Uterus (tissue), 4 donors: ENCODE results near the gene TEX19. TPM values are rescaled to one million over a fixed set of nuclear protein-coding genes. Genes with fewer than 3 reads are reported as not detected.
A peak's percentile ranks its signal among the peaks of the same experiment; 100 is the strongest.

Source experiments
- DNase-seq, 2 donors: peaks; one replicate each; pipeline ENCODE4 v3.0.0-alpha.2; 2019 to 2020
- H3K27ac ChIP-seq, 2 donors: fragments of 200-600 bp; sonication (generic); 1 replicate in 1 of 2; 2 replicates in 1 of 2; pipeline ENCODE4 v1.5.1; 2016 to 2018
- H3K27me3 ChIP-seq, 2 donors: fragments of 200-600 bp; sonication (generic); one replicate each; pipeline ENCODE4 v1.5.1; 2018 to 2019; ENCODE audit warnings: control low read depth in 1 of 2
- H3K36me3 ChIP-seq, 2 donors: fragments of 200-600 bp; sonication (generic); one replicate each; pipeline ENCODE4 v1.5.1; 2019; ENCODE audit warnings: control low read depth in 1 of 2
- H3K4me1 ChIP-seq, 2 donors: fragments of 200-600 bp; sonication (generic); one replicate each; pipeline ENCODE4 v1.5.1; 2018 to 2019; ENCODE audit warnings: control low read depth in 1 of 2
- H3K4me3 ChIP-seq, 2 donors: fragments of 200-600 bp; sonication (generic); 1 replicate in 1 of 2; 2 replicates in 1 of 2; pipeline ENCODE4 v1.5.1; 2018 to 2019; ENCODE audit warnings: mild to moderate bottlenecking in 1 of 2
- H3K9me3 ChIP-seq, 2 donors: fragments of 200-600 bp; sonication (generic); one replicate each; pipeline ENCODE4 v1.5.1; 2019; ENCODE audit warnings: control low read depth in 1 of 2
- CTCF ChIP-seq, 4 experiments: fragments of 200-600 bp in 2 of 4; fragments of 450-650 bp in 2 of 4; sonication (generic) in 2 of 4; IDR thresholded peaks; one replicate each; pipeline ENCODE4 v1.5.1; 2016 to 2019; ENCODE audit warnings: antibody characterized with exemption in 4 of 4, mild to moderate bottlenecking in 2 of 4, moderate library complexity in 1 of 4
- POLR2A ChIP-seq, 2 donors: fragments of 450-650 bp; IDR thresholded peaks; one replicate each; pipeline ENCODE4 v1.6.1; 2016; ENCODE audit warnings: antibody characterized with exemption in 2 of 2, mild to moderate bottlenecking in 1 of 2, moderate library complexity in 1 of 2
- intact Hi-C: fragments of 100-400 bp; cut with DNase I; formaldehyde crosslinking; loops from one replicate; pipeline ENCODE4 v1.15.1; 2023; ENCODE audit warnings: low total_unique reads
- total RNA-seq, 4 donors: library from RNA; depleted of rRNA in 3 of 4; stranded (reverse); fragments of >200 nt in 3 of 4; gene quantifications; one replicate each; pipeline versions ENCODE4 v1.1.0 to v1.2.4, GENCODE V29; 2014 to 2023
- donor health status: DM: yes; HTN: yes; CAD: no.

The TEX19 gene
- total RNA-seq, 4 donors from 2014 or later, result not detected

GRCh38 chr17:82366749-82367148, 7.7 kb downstream of the TEX19 start:
- Histone ChIP-seq H3K4me3 (no peak overlapping the region), H3K27me3 (peaks cover 0 to 16% of the 10 kb centered on the region in 2 donors), H3K27ac (no peak overlapping the region), H3K4me1 (peaks cover 0 to 7% of the 10 kb centered on the region in 2 donors), H3K9me3 (no peaks in the 10 kb centered on the region), H3K36me3 (no peaks in the 10 kb centered on the region)
- TF ChIP-seq CTCF (IDR thresholded peaks at IDR 0.05) (no peak), POLR2A (IDR thresholded peaks at IDR 0.05) (no peak)
- DNase-seq, result no peak
- intact Hi-C loops, result no loop called here

GRCh38 chr17:82367724-82368524, 8.9 kb downstream of the TEX19 start:
- Histone ChIP-seq H3K27me3 (peaks cover 5 to 16% of the 10 kb centered on the region in 2 donors), H3K4me3 (no peak overlapping the region), H3K4me1 (peaks cover 0 to 8% of the 10 kb centered on the region in 2 donors), H3K27ac (no peak overlapping the region), H3K36me3 (no peaks in the 10 kb centered on the region), H3K9me3 (no peaks in the 10 kb centered on the region)
- TF ChIP-seq POLR2A (IDR thresholded peaks at IDR 0.05) (no peak), CTCF (IDR thresholded peaks at IDR 0.05) (no peak)
- no peak for DNase-seq
- intact Hi-C loops, result no loop called here

DNA sequence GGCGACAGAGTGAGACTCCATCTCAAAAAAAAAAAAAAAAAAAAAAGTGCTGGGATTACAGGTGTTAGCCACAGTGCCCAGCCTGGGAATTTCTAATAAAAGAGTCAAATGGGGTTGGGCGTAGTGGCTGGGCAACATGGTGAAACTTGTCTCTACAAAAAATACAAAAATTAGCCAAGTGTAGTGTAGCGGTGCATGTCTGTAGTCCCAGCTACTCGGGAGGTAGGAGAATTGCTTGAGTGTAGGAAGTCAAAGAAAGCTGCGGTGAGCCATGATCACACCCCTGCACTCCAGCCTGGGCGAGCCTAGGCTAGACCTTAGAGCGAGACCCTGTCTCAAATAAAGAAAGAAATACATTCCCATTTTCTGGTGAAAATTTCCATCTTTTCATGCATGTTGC, 10.2 kb downstream of the TEX19 start:
- no peaks in the 10 kb centered on the region for H3K36me3 ChIP-seq
- no peak overlapping the region for H3K4me3 ChIP-seq
- peaks cover 10 to 16% of the 10 kb centered on the region in 2 donors for H3K27me3 ChIP-seq
- no peaks in the 10 kb centered on the region for H3K9me3 ChIP-seq
- intact Hi-C loops, result no loop called here
- TF ChIP-seq CTCF (IDR thresholded peaks at IDR 0.05) (no peak), POLR2A (IDR thresholded peaks at IDR 0.05) (no peak)
- no peak overlapping the region for H3K27ac ChIP-seq
- H3K4me1 ChIP-seq, result peaks cover 0 to 8% of the 10 kb centered on the region in 2 donors
- DNase-seq, result no peak

DNA sequence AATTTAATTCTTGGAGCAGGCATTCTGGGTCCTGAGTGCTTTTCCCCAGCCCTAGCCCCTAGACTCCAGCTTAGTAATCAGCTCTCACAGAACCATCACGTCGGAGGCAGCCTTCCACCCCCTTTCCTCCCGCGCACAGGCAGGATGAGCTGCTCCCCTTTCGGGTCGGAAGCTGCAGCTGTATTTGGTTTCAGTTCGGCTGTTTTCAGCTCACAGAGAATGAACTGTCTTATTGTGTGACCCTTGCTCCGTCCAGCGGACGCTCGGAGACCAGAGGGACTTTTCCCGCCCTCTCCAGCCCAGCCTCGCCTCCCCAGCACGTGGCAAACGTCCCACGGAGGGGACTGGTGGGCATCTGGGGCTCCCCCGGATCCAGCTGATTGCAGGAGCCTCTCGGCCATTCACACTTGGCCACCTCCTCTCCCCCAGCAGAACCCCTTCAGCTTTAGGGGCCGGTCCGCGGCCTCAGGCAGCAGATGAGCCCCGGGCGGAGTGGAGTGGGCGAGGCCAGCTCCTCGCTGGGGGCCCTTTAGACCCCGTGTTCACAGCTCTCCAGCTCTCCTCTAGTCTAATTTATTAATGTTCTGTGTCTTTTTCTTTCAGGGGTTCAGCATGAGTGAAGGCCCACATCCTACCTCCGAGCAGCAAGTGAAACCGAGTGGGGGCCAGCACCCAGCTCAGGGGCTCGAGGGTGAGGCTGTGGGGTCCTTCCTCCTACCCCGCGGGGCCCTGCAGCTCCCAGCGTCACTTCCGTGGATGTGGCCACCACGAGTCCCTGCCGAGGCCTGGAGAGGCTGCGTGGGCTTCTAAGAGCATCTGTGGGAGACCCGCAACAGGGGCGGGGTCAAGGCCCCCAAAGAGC, 11.7 kb downstream of the TEX19 start:
- Histone ChIP-seq H3K9me3 (no peaks in the 10 kb centered on the region), H3K4me3 (peak overlapping the region in 1 of 2 donors; percentile 10), H3K4me1 (peaks cover 0 to 8% of the 10 kb centered on the region in 2 donors), H3K27me3 (peaks cover 12 to 16% of the 10 kb centered on the region in 2 donors), H3K27ac (no peak overlapping the region), H3K36me3 (no peaks in the 10 kb centered on the region)
- intact Hi-C loops, result no loop called here
- no peak for TF ChIP-seq CTCF (IDR thresholded peaks at IDR 0.05)
- TF ChIP-seq POLR2A (IDR thresholded peaks at IDR 0.05), result no peak
- no peak for DNase-seq
